ENCODE measurements around the gene CPS1.

- TF ChIP-seq CTCF (conservative IDR thresholded peaks at IDR 0.05 in 1 of 2, IDR thresholded peaks at IDR 0.05 in 1 of 2; ENCODE audit: extremely low read depth in 1 of 2, insufficient read depth in 1 of 2, low read depth in 1 of 2, low read length in 2 of 2) (no peak), EZH2 (IDR thresholded peaks at IDR 0.05; ENCODE audit: borderline replicate concordance, low read length) (no peak)
These were observed 151.5 kb downstream of the CPS1 start for GRCh38 chr2:210707900-210708299.
